Neural cell (in vitro differentiated cells): Measurements from ENCODE around the gene NECTIN3. TPM values are rescaled to one million over a fixed set of nuclear protein-coding genes. Genes with fewer than 3 reads are reported as not detected.

Experiments used
- H2AFZ ChIP-seq: fragments of 200-600, 300-800 bp; sonication (generic), shearing (Covaris generic); 2 replicates; pipeline ENCODE4 v1.6.0; 2014; ENCODE audit warnings: low read depth, mild to moderate bottlenecking, antibody characterized with exemption, low read length, moderate library complexity
- H3F3A ChIP-seq: fragments of 200-600 bp; shearing (Covaris generic); 2 replicates; pipeline ENCODE4 v1.6.1; 2016; ENCODE audit warnings: mild to moderate bottlenecking, moderate library complexity, mixed read lengths, antibody characterized with exemption, low read length; ENCODE audit not compliant: insufficient read depth, poor library complexity, severe bottlenecking
- H3K27ac ChIP-seq: fragments of 200-600, 300-800 bp; sonication (generic), shearing (Covaris generic); 2 replicates; pipeline ENCODE4 v1.5.1; 2014; ENCODE audit warnings: mild to moderate bottlenecking, low read length, moderate library complexity
- H3K27me3 ChIP-seq: fragments of 300-800, 200-600 bp; sonication (generic), shearing (Covaris generic); 2 replicates; pipeline ENCODE4 v1.6.0; 2014; ENCODE audit warnings: mild to moderate bottlenecking, low read depth, low read length, moderate library complexity; ENCODE audit not compliant: insufficient read depth
- H3K36me3 ChIP-seq: fragments of 300-800, 200-600 bp; sonication (generic), shearing (Covaris generic); 2 replicates; pipeline ENCODE4 v1.5.1; 2014; ENCODE audit warnings: mild to moderate bottlenecking, antibody characterized with exemption, low read length, moderate library complexity; ENCODE audit not compliant: insufficient read depth
- H3K4me2 ChIP-seq: fragments of 300-800, 200-600 bp; sonication (generic), shearing (Covaris generic); 2 replicates; pipeline ENCODE4 v1.6.0; 2014; ENCODE audit warnings: mild to moderate bottlenecking, low read length
- H3K4me3 ChIP-seq: fragments of 300-800, 200-600 bp; sonication (generic), shearing (Covaris generic); 2 replicates; pipeline ENCODE4 v1.5.1; 2014; ENCODE audit warnings: mild to moderate bottlenecking, low read length, moderate library complexity
- H3K79me2 ChIP-seq: fragments of 200-600 bp; shearing (Covaris generic); replicated peaks from 2 replicates; pipeline ENCODE4 v1.6.0; 2014; ENCODE audit warnings: mild to moderate bottlenecking, low read length, moderate library complexity; ENCODE audit not compliant: insufficient read depth
- H3K9ac ChIP-seq: fragments of 300-800, 200-600 bp; sonication (generic), shearing (Covaris generic); 2 replicates; pipeline ENCODE4 v1.6.1; 2016; ENCODE audit warnings: mild to moderate bottlenecking, low read length, mixed read lengths
- H3K9me2 ChIP-seq: fragments of 200-600 bp; shearing (Covaris generic); 2 replicates; pipeline ENCODE4 v1.6.1; 2016; ENCODE audit warnings: mild to moderate bottlenecking, low read length, mixed read lengths; ENCODE audit not compliant: insufficient read depth
- H3K9me3 ChIP-seq: fragments of 200-600, 300-800 bp; sonication (generic), shearing (Covaris generic); 2 replicates; pipeline ENCODE4 v1.6.1; 2016; ENCODE audit warnings: mild to moderate bottlenecking, mixed run types, low read length, moderate library complexity, mixed read lengths
- H4K20me1 ChIP-seq: fragments of 200-600 bp; shearing (Covaris generic); 2 replicates; pipeline ENCODE4 v1.6.1; 2016; ENCODE audit warnings: mild to moderate bottlenecking, mixed run types; ENCODE audit not compliant: insufficient read depth
- CTCF ChIP-seq: fragments of 450-650 bp; IDR thresholded peaks from 2 replicates; pipeline ENCODE4 v1.5.1; 2014; ENCODE audit warnings: antibody characterized with exemption, mild to moderate bottlenecking, moderate library complexity; ENCODE audit not compliant: poor library complexity, severe bottlenecking
- EP300 ChIP-seq: fragments of 450-650 bp; conservative IDR thresholded peaks from 2 replicates; pipeline ENCODE4 v1.6.1; 2014; ENCODE audit warnings: antibody characterized with exemption, mild to moderate bottlenecking, moderate library complexity; ENCODE audit not compliant: poor library complexity, severe bottlenecking
- EZH2 ChIP-seq: fragments of 200-600, 300-800 bp; shearing (Covaris generic), sonication (generic); IDR thresholded peaks from 2 replicates; pipeline ENCODE4 v1.6.1; 2014; ENCODE audit warnings: antibody characterized with exemption, low read length, borderline replicate concordance, mild to moderate bottlenecking; ENCODE audit not compliant: insufficient read depth, poor library complexity, severe bottlenecking
- MXI1 ChIP-seq: fragments of 450-650 bp; conservative IDR thresholded peaks from 2 replicates; pipeline ENCODE4 v1.6.1; 2014; ENCODE audit warnings: antibody characterized with exemption, mild to moderate bottlenecking; ENCODE audit not compliant: poor library complexity, severe bottlenecking
- POLR2AphosphoS5 ChIP-seq: IDR thresholded peaks from 2 replicates; pipeline ENCODE4 v1.6.1; 2012
- RAD21 ChIP-seq: fragments of 450-650 bp; conservative IDR thresholded peaks from 2 replicates; pipeline ENCODE4 v1.6.1; 2014; ENCODE audit warnings: antibody characterized with exemption, mild to moderate bottlenecking, moderate library complexity
- REST ChIP-seq: IDR thresholded peaks from 2 replicates; pipeline ENCODE4 v1.6.1; 2012; ENCODE audit warnings: borderline replicate concordance
- SMC3 ChIP-seq: fragments of 450-650 bp; conservative IDR thresholded peaks from 2 replicates; pipeline ENCODE4 v1.6.1; 2014; ENCODE audit warnings: antibody characterized with exemption, mild to moderate bottlenecking, moderate library complexity; ENCODE audit not compliant: poor library complexity
- TAF1 ChIP-seq: IDR thresholded peaks from 2 replicates; pipeline ENCODE4 v1.6.1; 2012; ENCODE audit warnings: low read depth
- polyA plus RNA-seq: library from polyadenylated mRNA; depleted of rRNA; stranded (reverse); fragments of >200 nt; gene quantifications from 2 replicates; pipeline ENCODE4 v1.2.3, GENCODE V29; 2014

NECTIN3 gene
- polyA plus RNA-seq, 1 donor from 2014 or later, result 2.4 TPM

- TF ChIP-seq REST (no peak), SMC3 (no peak), EP300 (no peak), MXI1 (no peak), CTCF (no peak), RAD21 (no peak), POLR2AphosphoS5 (no peak), EZH2 (no peak), TAF1 (no peak)
- Histone ChIP-seq H3K9me2 (no peaks in the 10 kb centered on the region), H3K36me3 (no peaks in the 10 kb centered on the region), H3K9ac (no peak overlapping the region), H3K27me3 (no peaks in the 10 kb centered on the region), H3K4me3 (no peak overlapping the region), H3K79me2 (no peaks in the 10 kb centered on the region), H4K20me1 (no peaks in the 10 kb centered on the region), H3K9me3 (no peaks in the 10 kb centered on the region), H2AFZ (no peak overlapping the region), H3F3A (no peaks in the 10 kb centered on the region), H3K4me2 (no peak overlapping the region), H3K27ac (no peak overlapping the region)
Measured at GRCh38 chr3:111051354-111051753, 20.3 kb upstream of the NECTIN3 start.

GRCh38 chr3:111068574-111068973, 3.0 kb upstream of the NECTIN3 start:
- Histone ChIP-seq H3K4me2 (no peak overlapping the region), H3K36me3 (no peaks in the 10 kb centered on the region), H2AFZ (no peak overlapping the region), H3K9me2 (no peaks in the 10 kb centered on the region), H3K27ac (no peak overlapping the region), H3K79me2 (peaks cover 11% of the 10 kb centered on the region), H3K9me3 (no peaks in the 10 kb centered on the region), H3K9ac (no peak overlapping the region), H3F3A (no peaks in the 10 kb centered on the region), H3K4me3 (no peak overlapping the region), H4K20me1 (no peaks in the 10 kb centered on the region), H3K27me3 (peaks cover 16% of the 10 kb centered on the region)
- TF ChIP-seq SMC3 (no peak), MXI1 (no peak), RAD21 (no peak), REST (no peak), EP300 (no peak), CTCF (no peak), POLR2AphosphoS5 (no peak), EZH2 (no peak), TAF1 (no peak)
